Chondrocyte (in vitro differentiated cells): ENCODE measurements around the gene TESK2. TPM values are rescaled to one million over a fixed set of nuclear protein-coding genes. Genes with fewer than 3 reads are reported as not detected.

Experiments used
- DNase-seq: peaks from one replicate; pipeline ENCODE4 v3.0.0; 2021; ENCODE audit warnings: mixed read lengths, low spot score
- H3K27ac Mint-ChIP-seq: one replicate; pipeline ENCODE4 v1.8.0; 2021; ENCODE audit warnings: mild to moderate bottlenecking, moderate library complexity, mixed read lengths; ENCODE audit not compliant: unreplicated experiment
- H3K27me3 Mint-ChIP-seq: 2 replicates; pipeline ENCODE4 v1.8.0; 2021; ENCODE audit warnings: low read depth, mixed read lengths
- H3K36me3 Mint-ChIP-seq: 2 replicates; pipeline ENCODE4 v1.8.0; 2021; ENCODE audit warnings: low read depth, mixed read lengths
- H3K4me1 Mint-ChIP-seq: 2 replicates; pipeline ENCODE4 v1.8.0; 2021; ENCODE audit warnings: low read depth, mild to moderate bottlenecking, mixed read lengths
- H3K4me3 Mint-ChIP-seq: one replicate; pipeline ENCODE4 v1.8.0; 2021; ENCODE audit warnings: mild to moderate bottlenecking, moderate library complexity, mixed read lengths; ENCODE audit not compliant: unreplicated experiment
- H3K9me3 Mint-ChIP-seq: 2 replicates; pipeline ENCODE4 v1.8.0; 2021; ENCODE audit warnings: low read depth, mixed read lengths
- CTCF ChIP-seq: fragments of 200-600 bp; sonication (generic); IDR thresholded peaks from 2 replicates; pipeline ENCODE4 v1.5.0; 2021; ENCODE audit warnings: antibody characterized with exemption, mild to moderate bottlenecking, moderate library complexity
- total RNA-seq: library from RNA; stranded (reverse); gene quantifications from 3 replicates; pipeline ENCODE4 v1.2.1, GENCODE V29; 2021

Gene TESK2
- total RNA-seq, 1 donor from 2014 or later = 1.6 TPM

GRCh38 chr1:45302505-45303150 lies 188.3 kb downstream of the TESK2 start:
- no peak for DNase-seq
- no peaks in the 10 kb centered on the region for H3K27me3 Mint-ChIP-seq
- H3K36me3 Mint-ChIP-seq = no peaks in the 10 kb centered on the region
- peaks cover 12% of the 10 kb centered on the region for H3K4me1 Mint-ChIP-seq
- H3K27ac Mint-ChIP-seq = no peak overlapping the region
- peak overlapping the region; percentile 86 for H3K4me3 Mint-ChIP-seq
- no peak for TF ChIP-seq CTCF
- H3K9me3 Mint-ChIP-seq = no peaks in the 10 kb centered on the region

- Mint-ChIP-seq H3K36me3 (no peaks in the 10 kb centered on the region), H3K4me3 (no peak overlapping the region), H3K9me3 (no peaks in the 10 kb centered on the region), H3K27ac (no peak overlapping the region), H3K4me1 (peaks cover 12% of the 10 kb centered on the region), H3K27me3 (no peaks in the 10 kb centered on the region)
- TF ChIP-seq CTCF = no peak
- DNase-seq = no peak
Measured at GRCh38 chr1:45300669-45300997, 190.3 kb downstream of the TESK2 start.

DNA sequence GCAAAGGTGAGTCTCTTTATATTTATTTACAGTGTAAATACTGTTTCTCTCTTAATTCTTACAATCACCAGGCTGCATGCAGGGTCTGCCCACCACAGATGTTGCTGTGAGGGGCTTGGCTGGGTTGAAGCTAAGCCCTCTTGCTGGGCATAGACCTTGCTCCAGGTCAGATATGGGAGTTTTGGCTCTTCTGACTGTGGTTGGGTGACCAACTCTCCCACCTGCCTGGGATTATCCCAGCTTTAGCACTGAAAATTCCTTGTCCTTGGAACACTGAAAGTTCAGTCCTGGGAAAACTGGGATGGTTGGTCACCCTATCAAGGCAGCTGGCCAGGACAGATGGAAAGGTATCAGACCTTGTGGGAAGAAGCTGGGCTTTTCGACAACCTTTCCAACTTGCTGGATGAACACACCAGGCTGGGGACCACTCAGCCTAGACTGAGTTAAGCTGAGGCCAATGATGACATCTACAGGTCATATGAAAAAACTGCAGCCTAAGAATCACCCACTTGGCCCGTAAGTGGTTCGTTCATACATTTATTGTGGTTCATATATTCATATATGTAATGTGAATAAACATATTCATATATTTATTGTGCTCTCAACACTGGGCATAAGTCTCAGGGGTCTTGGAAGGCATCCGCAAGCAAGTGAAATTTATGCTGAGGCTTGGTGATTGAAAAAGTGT lies 190.8 kb downstream of the TESK2 start:
- H3K9me3 Mint-ChIP-seq = no peaks in the 10 kb centered on the region
- H3K27ac Mint-ChIP-seq = no peak overlapping the region

GRCh38 chr1:45299296-45299695 lies 191.7 kb downstream of the TESK2 start:
- no peak for DNase-seq
- Mint-ChIP-seq H3K27ac (no peak overlapping the region), H3K36me3 (no peaks in the 10 kb centered on the region), H3K4me1 (peaks cover 7% of the 10 kb centered on the region), H3K9me3 (no peaks in the 10 kb centered on the region), H3K4me3 (no peak overlapping the region), H3K27me3 (no peaks in the 10 kb centered on the region)
- TF ChIP-seq CTCF = no peak

More for the DNA sequence above, 190.8 kb downstream of the TESK2 start:
- Mint-ChIP-seq H3K4me1 (peaks cover 12% of the 10 kb centered on the region), H3K27me3 (no peaks in the 10 kb centered on the region), H3K36me3 (no peaks in the 10 kb centered on the region), H3K4me3 (no peak overlapping the region)
- no peak for DNase-seq
- peak; percentile 93 for TF ChIP-seq CTCF

DNA sequence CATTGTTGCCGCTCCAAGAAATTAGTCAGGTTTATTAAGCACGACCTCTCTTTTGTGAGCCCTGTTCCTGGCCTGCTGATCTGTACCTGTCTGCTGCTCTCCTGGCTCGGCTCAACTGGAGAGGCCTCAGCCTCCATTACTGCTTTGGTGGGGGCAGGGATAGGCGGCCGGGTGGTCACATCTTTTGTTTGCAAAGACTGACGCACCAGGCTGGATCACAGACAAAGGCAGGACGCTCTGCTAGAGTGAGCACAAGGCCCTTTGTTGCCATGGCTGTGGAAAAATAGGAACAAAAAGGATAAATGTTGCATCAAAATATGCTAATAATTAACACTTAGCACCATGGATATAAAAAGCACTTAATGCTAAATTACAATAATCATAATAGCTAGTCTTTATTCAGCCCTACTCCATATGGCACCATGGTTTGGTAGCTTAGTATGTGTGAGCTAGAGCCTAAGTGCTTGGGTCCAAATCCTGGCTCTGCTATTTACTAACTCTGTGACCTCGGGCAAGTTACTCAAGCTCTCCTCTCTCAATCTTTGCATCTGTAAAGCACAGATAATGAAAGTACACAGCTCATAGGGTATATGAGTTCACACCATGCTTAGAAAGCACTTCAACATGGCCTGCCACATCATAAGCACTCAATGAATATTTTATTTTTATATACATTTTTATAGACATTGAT lies 193.2 kb downstream of the TESK2 start:
- Mint-ChIP-seq H3K36me3 (no peaks in the 10 kb centered on the region), H3K4me1 (peaks cover 3% of the 10 kb centered on the region), H3K4me3 (no peak overlapping the region), H3K27me3 (no peaks in the 10 kb centered on the region), H3K9me3 (no peaks in the 10 kb centered on the region), H3K27ac (no peak overlapping the region)
- DNase-seq = no peak
- no peak for TF ChIP-seq CTCF

Other genes with a start within 250 kb of the TESK2 start
- 0.34 to 1.0 TPM (median 0.49 TPM) in 3 replicates for gene HPDL, start 164.3 kb downstream of the TESK2 start, total RNA-seq
- gene TOE1, start 151.0 kb downstream of the TESK2 start, total RNA-seq = 5.2 to 6.2 TPM (median 5.5 TPM) in 3 replicates
- gene MUTYH, start 150.7 kb downstream of the TESK2 start, total RNA-seq = 12.1 to 20.6 TPM (median 12.8 TPM) in 3 replicates
- gene CCDC163, start 8.9 kb upstream of the TESK2 start, total RNA-seq = 1.6 to 2.0 TPM (median 1.8 TPM) in 3 replicates
- gene MMACHC, start 9.1 kb upstream of the TESK2 start, total RNA-seq = 4.6 to 8.9 TPM (median 5.9 TPM) in 3 replicates
- 291 to 523 TPM (median 297 TPM) in 3 replicates for gene PRDX1, start 30.7 kb upstream of the TESK2 start, total RNA-seq
- 154 to 206 TPM (median 167 TPM) in 3 replicates for gene AKR1A1, start 59.7 kb upstream of the TESK2 start, total RNA-seq
- 38.9 to 76.9 TPM (median 42.3 TPM) in 3 replicates for gene NASP, start 92.9 kb upstream of the TESK2 start, total RNA-seq
- 0.90 to 2.8 TPM (median 0.90 TPM) in 3 replicates for gene CCDC17, start 132.9 kb upstream of the TESK2 start, total RNA-seq
- gene GPBP1L1, start 195.4 kb upstream of the TESK2 start, total RNA-seq = 82.5 to 85.5 TPM (median 84.0 TPM) in 3 replicates
- 11.8 to 17.2 TPM (median 15.1 TPM) in 3 replicates for gene TMEM69, start 197.0 kb upstream of the TESK2 start, total RNA-seq